Measurements from ENCODE around the gene PALLD.

The PALLD gene

GRCh38 chr4:168833881-168834280, 337.0 kb downstream of the PALLD start:
- Histone ChIP-seq H3K4me3 (ENCODE audit: low read depth, low read length) (peak overlapping the region; percentile 93; the same call in 1 of the 2 replicates), H3K27me3 (no peaks in the 10 kb centered on the region), H3K4me1 (no peaks in the 10 kb centered on the region), H3K9me3 (no peaks in the 10 kb centered on the region), H3K36me3 (no peaks in the 10 kb centered on the region)
- TF ChIP-seq, protein P1, sequence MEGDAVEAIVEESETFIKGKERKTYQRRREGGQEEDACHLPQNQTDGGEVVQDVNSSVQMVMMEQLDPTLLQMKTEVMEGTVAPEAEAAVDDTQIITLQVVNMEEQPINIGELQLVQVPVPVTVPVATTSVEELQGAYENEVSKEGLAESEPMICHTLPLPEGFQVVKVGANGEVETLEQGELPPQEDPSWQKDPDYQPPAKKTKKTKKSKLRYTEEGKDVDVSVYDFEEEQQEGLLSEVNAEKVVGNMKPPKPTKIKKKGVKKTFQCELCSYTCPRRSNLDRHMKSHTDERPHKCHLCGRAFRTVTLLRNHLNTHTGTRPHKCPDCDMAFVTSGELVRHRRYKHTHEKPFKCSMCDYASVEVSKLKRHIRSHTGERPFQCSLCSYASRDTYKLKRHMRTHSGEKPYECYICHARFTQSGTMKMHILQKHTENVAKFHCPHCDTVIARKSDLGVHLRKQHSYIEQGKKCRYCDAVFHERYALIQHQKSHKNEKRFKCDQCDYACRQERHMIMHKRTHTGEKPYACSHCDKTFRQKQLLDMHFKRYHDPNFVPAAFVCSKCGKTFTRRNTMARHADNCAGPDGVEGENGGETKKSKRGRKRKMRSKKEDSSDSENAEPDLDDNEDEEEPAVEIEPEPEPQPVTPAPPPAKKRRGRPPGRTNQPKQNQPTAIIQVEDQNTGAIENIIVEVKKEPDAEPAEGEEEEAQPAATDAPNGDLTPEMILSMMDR (IDR thresholded peaks at IDR 0.05; ENCODE audit: low read depth, low read length): no peak
- no peak for DNase-seq

DNA sequence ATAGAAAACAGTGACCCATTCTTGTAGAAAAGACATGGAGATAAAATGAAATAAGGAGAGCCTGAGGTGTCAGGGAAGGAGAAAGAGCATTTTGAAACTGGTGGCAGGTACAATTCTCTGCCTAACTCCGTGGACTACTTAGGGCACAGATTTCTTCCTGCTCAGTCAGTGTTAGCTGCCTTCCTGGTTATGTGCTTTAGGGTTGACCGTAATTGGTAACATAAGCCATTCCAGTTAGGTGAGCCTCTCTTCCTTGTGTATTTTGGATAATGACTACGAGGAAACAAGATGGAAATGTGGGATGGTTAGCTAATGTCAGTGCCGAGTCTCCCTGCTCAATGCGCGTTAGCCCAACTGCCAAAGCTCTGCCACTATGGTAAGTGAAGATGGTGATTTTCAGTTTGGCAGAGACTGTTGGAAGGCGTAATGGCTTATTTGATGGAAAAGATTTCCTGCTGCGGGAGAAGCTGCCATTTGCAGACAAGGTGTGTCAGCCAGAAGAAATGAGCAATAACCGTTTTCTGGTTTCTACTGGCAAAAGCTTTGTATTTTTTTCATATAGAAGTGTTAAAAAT, 339.1 kb downstream of the PALLD start:
- H3K4me3 ChIP-seq (ENCODE audit: low read depth, low read length): no peak overlapping the region
- no peak for DNase-seq

GRCh38 chr4:168836490-168836889, 339.6 kb downstream of the PALLD start:
- no peaks in the 10 kb centered on the region for H3K27me3 ChIP-seq
- DNase-seq: no peak
- H3K9me3 ChIP-seq: no peaks in the 10 kb centered on the region
- H3K4me1 ChIP-seq: no peaks in the 10 kb centered on the region
- H3K4me3 ChIP-seq (ENCODE audit: low read depth, low read length): no peak overlapping the region
- TF ChIP-seq, protein P1 (IDR thresholded peaks at IDR 0.05; ENCODE audit: low read depth, low read length): no peak
- no peaks in the 10 kb centered on the region for H3K36me3 ChIP-seq

More for the DNA sequence above, 339.1 kb downstream of the PALLD start:
- TF ChIP-seq, protein P1 (IDR thresholded peaks at IDR 0.05; ENCODE audit: low read depth, low read length): no peak
- Histone ChIP-seq H3K4me1 (no peaks in the 10 kb centered on the region), H3K36me3 (no peaks in the 10 kb centered on the region), H3K27me3 (no peaks in the 10 kb centered on the region), H3K9me3 (no peaks in the 10 kb centered on the region)

GRCh38 chr4:168837922-168838321, 341.1 kb downstream of the PALLD start:
- no peaks in the 10 kb centered on the region for H3K36me3 ChIP-seq
- DNase-seq: no peak
- H3K27me3 ChIP-seq: no peaks in the 10 kb centered on the region
- H3K4me1 ChIP-seq: no peaks in the 10 kb centered on the region
- no peaks in the 10 kb centered on the region for H3K9me3 ChIP-seq
- TF ChIP-seq, protein P1 (IDR thresholded peaks at IDR 0.05; ENCODE audit: low read depth, low read length): no peak
- H3K4me3 ChIP-seq (ENCODE audit: low read depth, low read length): no peak overlapping the region

GRCh38 chr4:168839758-168840391, 343.0 kb downstream of the PALLD start:
- Histone ChIP-seq H3K36me3 (no peaks in the 10 kb centered on the region), H3K4me3 (ENCODE audit: low read depth, low read length) (no peak overlapping the region), H3K9me3 (no peaks in the 10 kb centered on the region), H3K27me3 (no peaks in the 10 kb centered on the region), H3K4me1 (no peaks in the 10 kb centered on the region)
- TF ChIP-seq, protein P1 (IDR thresholded peaks at IDR 0.05; ENCODE audit: low read depth, low read length): no peak
- no peak for DNase-seq

DNA sequence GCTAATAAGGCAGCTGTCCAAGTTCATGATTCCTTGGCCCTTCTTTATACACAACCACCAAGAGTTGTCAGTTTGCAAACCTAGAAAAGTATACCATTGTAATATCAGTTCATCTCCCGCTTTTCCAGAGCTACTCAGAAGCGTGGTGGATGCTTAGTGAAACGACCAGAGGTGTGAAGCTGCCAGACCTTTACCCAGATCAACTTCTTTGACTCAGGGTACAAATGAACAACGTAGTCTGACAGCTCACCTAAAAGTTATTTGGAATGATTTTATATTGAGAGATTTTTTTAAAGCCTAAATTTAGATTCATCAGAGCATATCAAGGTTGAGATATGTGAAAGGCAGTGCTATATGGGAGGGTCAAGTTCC, 343.5 kb downstream of the PALLD start:
- TF ChIP-seq, protein P1 (IDR thresholded peaks at IDR 0.05; ENCODE audit: low read depth, low read length): no peak
- no peaks in the 10 kb centered on the region for H3K27me3 ChIP-seq
- no peaks in the 10 kb centered on the region for H3K4me1 ChIP-seq
- DNase-seq: no peak
- no peak overlapping the region for H3K4me3 ChIP-seq (ENCODE audit: low read depth, low read length)
- H3K36me3 ChIP-seq: no peaks in the 10 kb centered on the region
- no peaks in the 10 kb centered on the region for H3K9me3 ChIP-seq
